OCI-M1 (cell line): ENCODE measurements around the gene ZBTB42.

Source experiments
- DNase-seq: peaks from one replicate; lab custom pipeline; 2025; lab: John Stamatoyannopoulos, UW

The ZBTB42 gene

DNA sequence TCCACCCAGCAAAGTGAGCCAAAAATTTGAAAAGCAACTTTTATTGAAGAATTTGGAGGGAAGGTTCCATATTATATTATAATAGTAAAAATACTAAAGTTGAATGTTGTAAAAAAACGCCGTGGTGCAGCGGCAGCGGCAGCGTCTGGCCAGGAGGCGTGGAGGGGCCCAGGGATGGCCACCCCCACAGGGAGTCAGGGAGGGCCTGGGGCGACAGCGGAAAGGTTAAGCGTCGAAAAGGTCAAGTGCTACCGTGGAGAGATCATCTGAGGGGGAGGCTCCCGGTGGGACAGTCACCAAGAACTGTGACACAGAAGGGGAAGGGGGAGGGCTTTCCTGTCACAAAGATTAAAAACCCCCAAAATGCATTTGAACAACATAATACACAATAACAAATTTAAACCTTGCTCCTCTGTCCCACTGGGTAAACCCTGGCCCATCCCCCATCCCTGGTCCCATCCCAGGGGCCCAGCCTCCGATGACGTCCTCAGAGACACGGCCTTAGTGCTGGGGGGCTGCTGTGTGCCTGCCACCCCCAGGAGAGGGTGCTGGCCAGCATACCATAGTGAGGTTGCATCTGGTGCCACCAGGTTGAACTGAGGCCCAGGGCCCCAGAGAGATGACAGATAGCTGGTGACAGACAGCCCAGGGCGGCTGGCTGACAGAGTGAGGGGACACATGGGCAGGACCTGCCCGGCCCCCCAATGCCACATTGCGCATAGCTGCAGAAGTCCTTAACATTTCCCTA is 31.4 kb upstream of the ZBTB42 start:
- no peak for DNase-seq

DNA sequence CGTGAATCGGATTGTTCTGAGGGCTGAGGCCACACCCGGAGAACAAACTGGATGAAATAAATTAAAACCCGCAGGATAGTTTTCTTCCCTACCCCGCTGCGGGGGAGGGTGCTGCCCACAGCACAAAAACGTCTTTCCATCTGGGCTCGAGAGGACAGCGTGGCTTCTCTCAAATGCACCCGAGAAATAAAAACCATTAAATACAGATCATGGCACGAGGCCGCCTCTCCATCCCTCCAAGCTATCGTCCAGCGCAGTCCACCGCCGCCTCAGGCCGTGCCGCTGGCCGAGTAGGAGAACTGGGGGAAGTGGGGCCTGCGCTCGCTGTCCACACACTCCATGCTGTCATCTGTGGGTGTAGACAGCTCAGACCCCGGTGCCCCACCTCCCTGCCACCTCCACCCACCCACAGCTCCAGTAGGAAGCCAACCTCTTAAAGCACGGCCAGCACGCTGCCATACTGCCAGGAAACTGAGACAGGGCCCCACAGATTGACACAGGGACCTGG is 30.8 kb upstream of the ZBTB42 start:
- no peak for DNase-seq

DNA sequence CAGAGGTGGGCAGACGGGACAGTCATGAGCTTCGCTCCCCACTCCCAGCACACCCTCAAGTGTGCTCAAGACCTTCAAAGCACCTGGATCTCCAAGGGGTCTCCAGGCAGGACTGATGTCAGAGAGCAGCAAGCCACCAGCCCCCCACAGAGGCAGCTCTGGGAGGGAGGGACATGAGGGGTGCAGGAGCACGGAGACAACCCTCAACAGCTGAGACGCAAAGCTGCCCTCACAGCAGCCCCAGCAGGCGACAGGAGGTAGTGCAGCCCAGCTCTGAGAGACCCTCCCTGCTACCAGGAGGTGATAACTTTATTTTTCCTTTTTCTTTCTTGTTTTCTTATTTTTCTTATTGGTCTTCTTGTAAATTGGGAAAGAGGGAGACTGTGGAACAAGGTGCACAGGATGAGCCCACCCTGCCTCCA is 30.0 kb upstream of the ZBTB42 start:
- peak; percentile 1 for DNase-seq

DNA sequence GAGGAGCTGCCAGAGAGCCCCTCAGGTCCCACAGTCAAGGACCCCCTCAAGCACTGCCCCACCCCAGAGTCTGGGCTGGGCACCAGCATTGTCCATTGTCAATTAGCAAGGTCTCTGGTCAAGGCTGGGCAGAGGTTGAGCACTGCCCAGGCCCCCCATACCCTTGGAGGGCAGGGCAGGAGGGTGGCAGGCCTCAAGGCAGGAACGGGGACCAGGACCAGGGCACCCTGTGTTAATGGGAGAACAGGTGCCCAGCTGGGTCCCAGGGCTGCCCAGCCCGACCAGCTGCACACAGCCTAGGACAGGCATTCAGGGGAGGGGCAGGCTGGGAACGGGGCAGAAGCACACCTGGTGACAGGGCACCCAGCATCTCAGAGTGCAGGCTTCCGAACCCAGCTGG is 29.5 kb upstream of the ZBTB42 start:
- DNase-seq: no peak

DNA sequence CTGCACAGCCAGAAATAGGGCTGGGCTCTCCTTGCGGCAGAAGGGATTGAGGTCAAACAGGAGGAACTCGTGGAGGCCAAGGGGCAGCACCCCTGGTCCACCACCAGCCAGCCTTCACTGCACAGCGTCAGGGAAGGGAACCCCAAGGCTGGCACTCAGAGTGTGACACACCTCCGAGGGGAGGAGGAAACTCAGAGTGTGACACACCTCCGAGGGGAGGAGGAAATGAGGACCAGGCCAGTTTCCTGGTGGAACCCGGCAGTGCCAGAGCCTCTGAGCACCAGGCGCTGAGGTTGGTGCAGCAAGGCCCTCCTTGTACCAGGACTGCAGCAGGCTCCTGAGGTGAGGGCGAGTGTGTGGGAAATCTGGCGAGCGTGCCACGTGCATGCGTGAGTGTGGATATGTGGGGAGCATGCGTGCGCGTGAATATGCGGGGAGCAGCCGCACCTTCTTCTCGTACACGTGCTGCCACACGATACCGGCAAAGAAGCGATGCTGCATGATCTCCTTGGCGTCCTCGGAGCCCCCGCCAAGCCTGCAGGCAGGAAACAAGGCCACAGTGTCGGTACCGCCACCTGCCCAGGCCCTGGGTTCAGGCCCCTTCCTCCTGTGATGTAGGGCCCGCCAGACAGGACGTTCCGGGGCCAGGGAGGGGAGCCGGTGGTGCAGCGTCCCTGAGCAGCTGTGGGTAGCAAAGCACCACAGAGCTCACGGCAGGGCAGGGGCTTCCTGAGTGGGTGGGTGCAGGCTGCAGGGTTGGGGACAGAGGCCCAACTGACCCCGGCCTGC is 28.8 kb upstream of the ZBTB42 start:
- no peak for DNase-seq

DNA sequence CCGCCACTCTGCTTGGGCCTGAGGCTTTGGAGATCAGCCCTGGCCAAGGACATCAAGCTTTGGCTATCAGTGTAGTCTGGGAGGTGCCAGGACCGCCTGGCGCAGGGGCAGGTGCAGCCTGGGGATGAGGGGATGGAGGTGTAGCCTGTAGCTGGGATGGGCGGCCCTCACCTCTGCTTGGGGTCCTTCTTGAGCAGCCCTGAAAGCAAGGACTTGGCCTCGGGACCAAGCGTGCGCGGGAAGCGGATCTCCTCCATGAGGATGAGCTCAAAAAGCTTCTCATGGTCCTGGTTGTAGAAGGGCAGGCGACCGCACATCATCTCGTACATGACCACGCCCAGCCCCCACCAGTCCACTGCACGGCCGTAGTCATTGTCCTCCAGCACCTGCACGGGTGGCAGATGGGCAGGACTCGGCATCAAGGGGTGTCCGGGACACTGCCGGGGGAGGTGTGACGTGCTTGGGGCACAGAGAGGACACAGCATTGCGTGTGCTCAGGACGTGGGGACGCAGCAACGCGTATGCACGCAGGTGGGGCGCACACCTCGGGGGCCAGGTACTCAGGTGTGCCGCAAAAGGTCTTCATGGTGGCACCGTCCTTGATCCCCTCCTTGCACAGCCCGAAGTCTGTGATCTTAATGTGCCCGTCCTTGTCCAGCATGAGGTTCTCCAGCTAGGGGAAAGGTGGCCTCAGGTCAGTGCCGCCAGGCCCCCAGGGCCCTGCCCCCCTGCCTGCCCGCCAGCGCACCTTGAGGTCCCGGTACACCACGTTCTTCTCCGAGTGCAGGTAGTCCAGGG is 28.0 kb upstream of the ZBTB42 start:
- DNase-seq: no peak

DNA sequence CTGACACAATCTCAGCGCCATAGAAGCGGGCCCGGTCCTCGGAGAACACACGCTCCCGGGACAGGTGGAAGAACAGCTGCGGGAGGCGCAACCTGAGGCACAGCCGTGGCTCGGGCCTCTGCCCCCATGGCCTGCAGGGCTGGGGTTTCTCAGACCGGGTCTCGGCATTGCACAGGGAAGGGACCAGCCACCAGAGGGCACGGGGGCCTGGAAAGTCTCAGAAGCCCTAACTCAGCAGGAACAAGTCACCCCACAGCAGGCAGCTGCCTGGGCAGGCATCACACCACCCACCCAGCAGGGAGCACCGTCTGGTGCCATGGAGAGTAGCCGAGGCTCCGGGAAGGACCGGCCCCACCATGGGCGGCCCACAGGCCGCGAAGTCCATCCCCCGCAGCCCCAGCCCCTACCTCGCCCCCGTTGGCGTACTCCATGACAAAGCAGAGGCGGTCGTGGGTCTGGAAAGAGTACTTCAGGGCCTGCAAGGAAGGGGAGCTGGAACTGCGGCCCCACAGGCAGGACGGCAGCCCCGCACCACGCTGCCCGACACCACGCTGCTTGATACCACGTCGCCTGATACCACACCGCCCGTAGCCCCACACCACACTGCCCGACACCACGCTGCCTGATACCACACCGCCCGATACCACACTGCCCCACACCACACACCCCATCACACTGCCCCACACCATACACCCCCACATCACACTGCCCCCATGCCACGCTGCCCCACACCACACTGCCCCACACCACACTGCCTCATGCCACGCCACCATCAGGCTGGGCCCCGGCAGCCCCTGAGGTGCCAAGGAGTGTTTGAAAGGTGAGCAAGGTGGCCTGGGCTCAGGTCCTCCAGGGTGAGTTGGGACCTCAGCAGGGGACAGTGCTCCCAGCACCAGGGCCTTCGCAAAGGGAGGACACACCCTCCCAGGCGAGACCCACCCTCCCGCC is 27.1 kb upstream of the ZBTB42 start:
- no peak for DNase-seq

DNA sequence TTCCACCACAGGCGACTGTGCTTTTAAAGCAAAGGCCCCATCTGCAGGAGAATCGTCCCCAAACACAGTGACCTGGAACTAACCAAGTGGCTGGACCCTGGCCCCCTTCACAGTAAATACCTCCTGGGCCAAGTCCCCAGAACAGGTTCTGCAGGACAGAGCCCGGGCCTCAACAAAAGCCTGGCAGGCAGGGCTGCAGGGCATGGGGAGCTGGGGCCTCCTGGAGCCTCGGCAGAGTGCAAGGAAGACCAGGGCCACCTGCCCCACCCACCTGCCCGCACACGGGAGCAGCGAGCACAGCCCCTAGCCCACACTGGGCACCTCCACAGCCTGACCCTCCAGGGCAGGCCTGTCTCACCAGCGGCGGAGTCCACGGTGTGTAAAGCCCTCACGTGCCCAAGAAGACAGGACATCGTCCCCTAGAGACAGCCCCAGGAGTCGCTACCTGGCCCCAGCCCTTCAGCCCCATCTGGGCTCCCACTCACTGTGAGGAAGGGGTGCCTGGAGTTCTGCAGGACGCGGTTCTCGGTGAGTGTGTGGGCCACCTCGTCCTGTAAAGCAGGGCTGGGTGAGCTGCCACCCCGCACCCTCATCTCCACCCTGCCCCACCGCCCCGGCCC is 26.3 kb upstream of the ZBTB42 start:
- no peak for DNase-seq

DNA sequence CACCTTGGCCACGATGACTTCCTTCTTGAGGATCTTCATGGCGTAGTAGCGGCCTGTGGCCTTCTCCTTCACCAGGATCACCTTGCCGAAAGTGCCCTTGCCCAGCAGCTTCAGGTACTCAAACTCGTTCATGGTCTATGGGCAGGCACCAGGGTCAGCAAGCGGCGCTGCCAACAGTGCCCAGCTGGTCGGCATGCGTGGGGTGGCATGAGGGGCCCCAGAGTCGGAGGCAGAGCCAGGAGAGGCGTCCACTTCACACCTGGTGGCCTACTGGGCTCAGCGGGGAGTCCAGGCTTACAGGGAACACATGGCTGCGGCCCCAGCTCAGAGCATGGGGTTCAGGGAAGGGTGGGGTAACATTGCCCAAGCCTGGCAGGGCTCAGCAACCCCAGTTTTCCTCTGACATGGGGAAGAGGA is 25.8 kb upstream of the ZBTB42 start:
- DNase-seq: no peak

DNA sequence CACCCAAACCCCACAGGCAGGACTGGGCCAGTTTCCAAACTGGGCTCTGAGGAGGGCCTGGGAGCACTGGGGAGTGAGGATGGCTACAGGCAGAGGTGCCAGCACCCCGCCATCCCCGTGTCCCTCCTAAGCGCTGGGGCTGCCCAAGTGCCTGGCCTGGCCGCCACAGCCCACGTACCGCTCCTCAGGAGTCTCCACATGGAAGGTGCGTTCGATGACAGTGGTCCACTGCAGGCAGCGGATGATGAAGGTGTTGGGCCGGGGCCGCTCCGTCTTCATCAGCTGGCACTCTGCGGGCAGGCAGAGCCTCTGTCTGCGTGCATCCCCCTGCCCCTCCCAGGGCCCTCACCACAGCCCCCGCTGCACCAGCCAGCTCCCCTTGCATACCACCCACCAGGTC is 24.4 kb upstream of the ZBTB42 start:
- no peak for DNase-seq

DNA sequence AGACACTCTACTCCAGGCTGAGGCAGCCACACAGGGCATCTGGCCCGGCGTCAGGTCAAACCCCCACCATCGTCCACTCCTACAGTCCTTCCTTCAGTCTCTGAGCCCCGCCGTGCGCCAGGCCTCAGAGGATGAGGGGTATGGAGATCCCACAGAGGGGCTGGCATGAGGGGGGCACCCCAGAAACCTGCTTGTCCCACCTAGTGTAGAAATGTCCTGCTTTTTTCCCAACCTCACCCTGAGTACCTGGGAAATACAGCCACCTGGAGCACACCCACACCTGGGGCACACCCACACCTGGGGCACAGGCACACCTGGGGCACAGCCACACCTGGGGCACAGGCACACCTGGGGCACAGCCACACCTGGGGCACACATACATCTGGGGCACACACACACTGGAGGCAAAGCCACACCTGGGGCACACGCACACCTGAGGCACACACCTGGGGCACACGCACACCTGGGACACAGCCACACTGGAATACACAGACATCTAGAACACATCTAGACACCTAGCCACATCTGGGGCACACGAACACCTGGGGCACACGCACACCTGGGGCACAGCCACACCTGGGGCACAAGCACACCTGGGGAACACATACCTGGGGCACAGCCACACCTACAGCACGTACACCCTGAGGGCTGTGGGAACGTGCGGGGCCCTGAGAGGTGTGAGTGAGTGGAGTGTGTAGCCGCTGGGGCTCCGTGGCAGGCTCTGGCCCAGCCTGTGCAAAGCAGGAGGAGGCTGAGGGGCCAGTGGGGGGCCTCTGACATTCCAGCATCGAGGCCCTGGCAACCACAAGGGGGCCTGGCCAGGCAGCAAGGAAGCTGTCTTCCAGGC is 23.7 kb upstream of the ZBTB42 start:
- no peak for DNase-seq

DNA sequence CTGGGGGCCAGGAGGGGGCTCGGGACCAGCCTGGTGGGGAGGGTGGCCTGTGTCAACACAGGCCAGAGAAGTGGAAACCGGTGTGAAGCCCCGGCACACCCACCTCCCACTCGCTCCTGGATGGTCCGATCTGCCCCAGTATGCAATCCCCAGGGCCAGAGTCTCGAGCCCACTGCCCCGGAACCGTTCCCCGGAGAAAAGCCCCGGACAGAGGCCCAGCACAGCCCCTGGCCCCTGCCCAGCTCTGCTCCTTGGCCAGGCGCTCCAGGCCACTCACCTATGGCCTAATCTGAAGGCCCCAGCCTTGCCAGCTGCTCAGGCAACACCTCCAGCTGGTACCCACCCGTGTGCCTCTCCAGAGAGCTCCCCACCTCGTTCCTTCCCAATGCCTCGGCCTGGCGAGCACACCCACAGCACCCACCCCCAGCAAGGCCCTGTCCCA is 23.1 kb upstream of the ZBTB42 start:
- no peak for DNase-seq

DNA sequence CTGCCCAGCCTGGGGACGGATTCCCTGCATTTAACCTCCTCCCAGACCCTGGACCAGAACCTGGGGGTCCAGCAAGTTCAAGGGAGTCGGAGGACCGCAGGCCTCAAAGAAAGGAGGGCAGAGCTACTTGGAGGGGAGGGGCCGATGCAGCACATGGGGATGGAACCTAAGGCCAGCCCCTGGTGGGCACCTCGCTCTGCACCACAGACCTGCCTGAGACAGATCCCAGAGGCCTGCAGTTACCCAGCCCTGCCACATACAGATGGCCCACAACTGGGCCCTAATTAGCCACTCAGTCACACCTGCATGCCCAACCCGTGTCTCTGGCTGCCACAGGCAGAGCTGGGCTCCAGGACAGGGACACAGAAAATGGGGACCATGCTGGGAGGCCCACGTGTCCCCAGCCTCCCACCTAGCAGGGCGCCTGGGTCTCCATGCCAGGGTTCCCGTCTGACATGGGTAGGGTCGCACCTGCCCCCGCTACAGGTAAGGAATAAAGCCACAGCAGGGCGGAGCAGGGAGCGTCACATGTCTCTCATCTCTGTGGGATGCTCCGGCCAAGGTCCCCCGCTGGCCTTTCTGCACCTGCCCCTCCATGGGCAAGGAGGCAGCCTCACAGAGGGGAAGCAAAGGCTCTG is 22.1 kb upstream of the ZBTB42 start:
- no peak for DNase-seq

DNA sequence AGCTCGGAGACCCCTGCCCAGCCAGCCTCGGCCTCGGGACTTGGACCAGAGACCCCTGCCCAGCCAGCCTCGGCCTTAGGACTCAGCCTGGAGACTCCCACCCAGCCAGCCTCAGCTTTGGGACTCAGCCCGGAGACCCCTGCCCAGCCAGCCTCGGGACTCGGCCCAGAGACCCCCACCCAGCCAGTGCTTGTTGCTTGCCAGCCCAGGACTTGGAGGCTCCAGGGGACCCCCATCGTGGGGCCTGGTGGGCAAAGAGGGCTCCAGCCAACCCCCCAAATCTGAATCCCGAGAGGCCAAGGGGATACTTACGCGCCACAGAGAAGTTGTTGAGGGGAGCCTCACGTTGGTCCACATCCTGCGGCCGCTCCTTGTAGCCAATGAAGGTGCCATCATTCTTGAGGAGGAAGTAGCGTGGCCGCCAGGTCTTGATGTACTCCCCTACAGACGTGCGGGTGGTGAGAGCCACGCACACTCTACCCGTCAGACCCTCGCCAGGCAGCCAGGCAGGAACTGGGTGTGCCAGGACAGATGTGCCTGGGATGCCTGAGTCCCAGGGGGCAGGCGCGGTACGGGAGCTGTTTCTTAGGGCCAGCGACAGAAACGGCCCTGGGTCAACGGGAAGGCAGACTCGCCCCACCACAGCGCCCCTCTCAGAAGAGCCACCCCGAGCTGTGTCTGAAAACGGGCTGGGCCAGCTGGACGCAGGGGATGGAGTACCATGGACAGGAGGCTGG is 21.0 kb upstream of the ZBTB42 start:
- no peak for DNase-seq

DNA sequence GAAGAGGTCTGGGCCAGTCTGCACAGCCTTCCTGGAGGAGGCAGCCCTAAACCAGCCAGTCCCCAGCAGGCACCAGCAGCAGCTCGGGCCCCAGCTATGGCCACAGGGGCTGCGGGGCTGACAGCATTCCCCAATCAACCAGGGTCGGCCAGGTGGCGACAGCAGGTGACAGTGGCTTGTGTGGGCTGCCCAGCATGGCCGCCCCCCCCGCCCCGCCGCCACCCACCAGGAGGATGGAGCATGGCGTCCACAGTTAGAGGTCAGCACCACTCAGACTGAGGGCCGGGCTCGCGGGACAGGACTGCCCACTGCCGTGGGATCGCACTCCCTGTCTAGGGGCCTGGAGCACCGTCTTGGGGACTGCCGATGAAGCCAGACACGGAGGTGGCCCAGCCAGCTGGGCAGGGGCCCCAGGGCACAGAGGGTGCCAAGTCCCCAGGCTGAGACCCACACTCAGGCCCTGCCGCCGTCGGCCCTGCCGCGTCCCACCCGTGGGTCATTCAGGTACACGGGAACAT is 20.3 kb upstream of the ZBTB42 start:
- no peak for DNase-seq

DNA sequence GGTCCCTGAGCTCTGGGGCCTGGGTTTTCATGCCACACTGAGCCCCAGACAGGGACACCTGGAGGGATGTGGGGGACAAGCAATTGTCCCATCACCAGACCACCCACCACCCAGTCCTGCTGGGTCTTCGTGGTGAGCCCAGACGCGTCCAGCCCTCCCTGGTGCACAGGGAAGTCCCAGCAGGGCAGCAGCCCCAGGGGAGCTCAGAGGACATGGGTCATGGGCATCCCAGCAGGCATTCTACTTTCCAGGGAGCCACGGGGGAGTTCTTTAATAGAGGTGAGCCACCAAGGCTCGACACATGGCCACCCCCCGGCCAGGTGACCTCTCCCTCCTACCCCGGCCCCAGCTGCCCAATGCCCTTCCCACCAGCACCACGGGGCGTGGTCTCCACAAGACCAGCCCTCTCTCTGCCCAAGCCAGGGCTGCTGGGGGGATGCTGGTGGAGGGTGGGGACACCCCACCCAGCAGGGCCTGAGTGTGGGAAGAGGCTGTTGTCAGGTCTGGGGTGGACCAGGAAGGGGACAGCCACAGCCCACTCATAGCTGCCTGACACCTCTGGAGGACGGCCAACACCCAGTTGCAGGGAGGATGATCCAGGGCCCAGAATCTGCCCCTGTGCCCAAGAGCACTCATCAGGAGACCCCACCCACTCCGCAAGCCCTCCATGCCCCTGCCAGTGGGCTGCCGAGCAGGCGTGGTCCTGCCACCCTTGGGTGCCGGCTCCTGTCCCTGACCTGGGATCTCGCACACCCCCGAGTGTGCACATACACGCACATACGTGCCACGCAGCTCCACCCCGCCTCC is 19.4 kb upstream of the ZBTB42 start:
- DNase-seq: no peak

DNA sequence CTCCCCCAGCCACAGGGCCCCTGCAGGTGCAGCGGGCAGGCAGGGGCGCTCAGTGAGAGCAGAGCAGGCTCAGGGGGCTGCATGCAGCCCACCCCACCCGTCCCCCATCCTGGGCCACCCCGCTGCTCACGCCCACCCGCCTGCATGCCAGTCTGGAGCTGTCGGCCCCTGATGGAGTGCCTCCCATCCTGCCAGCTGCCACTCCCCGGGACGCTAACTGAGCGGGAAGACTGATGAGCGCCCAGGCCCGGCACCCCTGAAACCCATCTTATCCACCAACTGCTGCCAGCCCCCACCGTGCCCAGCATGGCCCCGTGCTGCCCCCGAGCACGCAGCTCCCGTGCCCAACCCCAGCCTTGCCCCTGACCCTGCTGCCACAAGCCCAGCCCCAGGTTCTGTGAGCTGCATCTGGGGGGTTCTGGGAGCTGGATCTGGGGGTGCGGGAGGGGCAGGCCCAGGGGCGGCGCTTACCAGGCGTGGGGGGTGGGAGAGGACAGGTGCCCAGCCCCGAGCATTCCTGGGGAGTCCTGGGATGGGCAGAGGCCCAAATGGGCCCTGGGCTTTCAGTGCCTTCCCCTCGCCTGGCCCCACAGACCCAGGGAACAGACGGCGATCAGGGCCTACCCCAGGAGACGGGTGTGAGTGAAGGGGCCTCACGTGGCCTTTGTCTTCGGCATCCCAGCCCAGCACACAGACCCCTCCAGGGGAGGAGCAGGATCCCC is 18.7 kb upstream of the ZBTB42 start:
- no peak for DNase-seq
